ENCODE results near the gene OR5K3.
"Not testable (repeated sequence)": the region's sequence is repeated elsewhere in the genome, so short reads cannot be mapped to it uniquely, and the experiment has no call there.

The OR5K3 gene

DNA sequence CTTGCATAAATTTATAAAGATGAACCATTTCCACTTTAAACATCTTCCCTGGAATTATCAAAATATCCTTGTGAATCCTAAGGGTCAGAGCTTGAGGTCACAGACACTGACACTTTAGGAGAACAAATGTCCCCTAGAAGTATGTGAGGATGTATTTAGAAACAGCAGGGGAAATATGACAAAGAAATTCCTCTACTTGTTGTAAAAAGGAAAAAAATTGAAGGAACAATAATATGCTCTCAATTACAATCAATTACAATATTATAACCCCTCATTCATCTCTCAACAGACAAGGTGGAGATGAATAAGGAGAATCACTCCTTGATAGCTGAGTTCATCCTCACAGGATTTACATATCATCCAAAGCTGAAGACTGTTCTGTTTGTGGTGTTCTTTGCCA lies at the start of gene OR5K3:
Gene OR5K3, plus strand, starts transcription at position 301 of the 400 bp plus-strand sequence. Its CDS starts 0 bp downstream, at position 301.
- no peak for DNase-seq (ENCODE audit: low read depth)
- H3K4me3 ChIP-seq (ENCODE audit: low read depth, low read length), result no peak within 1 kb of the TSS

- no peak overlapping the region for H3K4me3 ChIP-seq (ENCODE audit: low read depth, low read length)
- no peak for DNase-seq (ENCODE audit: low read depth)
Measured at GRCh38 chr3:98341758-98342157, 48.7 kb upstream of the OR5K3 start.

DNA sequence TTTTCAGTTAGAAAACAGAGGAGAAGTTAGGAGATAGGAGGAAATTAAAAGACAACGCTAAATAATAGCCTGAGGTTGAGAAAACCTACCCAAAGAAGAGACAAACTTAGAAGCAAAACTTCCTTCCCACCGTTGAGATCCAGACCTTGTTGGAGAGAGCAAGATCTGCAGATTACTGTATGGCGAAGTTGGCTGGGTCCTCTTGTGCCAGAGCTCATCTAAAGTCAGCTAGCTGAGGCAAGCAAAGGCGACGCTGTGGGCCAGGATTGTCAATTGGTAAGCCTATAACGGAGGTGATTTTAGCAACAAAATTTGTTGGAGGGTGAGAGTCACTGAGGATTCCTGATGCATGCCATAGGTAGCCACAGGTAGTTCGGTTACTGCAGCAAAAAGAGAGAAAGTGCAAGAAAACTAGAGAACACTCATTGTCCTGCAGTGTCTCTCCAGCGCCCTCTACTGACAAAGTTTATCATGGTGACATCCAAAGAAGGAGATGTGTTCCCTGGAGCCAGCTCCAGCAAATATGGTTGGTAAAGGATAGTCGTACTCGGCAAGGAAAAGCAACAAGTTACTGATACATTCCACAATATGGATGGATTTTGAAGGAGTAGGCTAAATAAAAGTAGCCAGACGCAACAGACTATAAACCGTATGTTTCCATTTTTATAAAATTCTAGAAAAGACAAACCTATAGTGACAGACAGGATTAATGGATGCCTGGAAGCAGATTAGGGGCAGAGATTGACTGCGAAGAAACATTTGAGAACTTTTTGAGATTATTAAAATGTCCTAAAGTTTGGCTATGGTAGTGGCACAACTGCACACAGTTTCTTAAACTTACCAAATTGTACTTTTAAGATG lies 46.6 kb upstream of the OR5K3 start:
- no peak overlapping the region for H3K4me3 ChIP-seq (ENCODE audit: low read depth, low read length)
- DNase-seq (ENCODE audit: low read depth), result no peak

GRCh38 chr3:98350082-98350481 lies 40.4 kb upstream of the OR5K3 start:
- no peak overlapping the region for H3K4me3 ChIP-seq (ENCODE audit: low read depth, low read length)
- no peak for DNase-seq (ENCODE audit: low read depth)

- no peak for DNase-seq (ENCODE audit: low read depth)
Measured at GRCh38 chr3:98353554-98353953, 36.9 kb upstream of the OR5K3 start, which contains the start of gene OR5K4. TSS of gene OR5K4 (plus strand) at chr3:98353854. CDS start at chr3:98353854, 0 bp downstream.

GRCh38 chr3:98359250-98359649 lies 31.2 kb upstream of the OR5K3 start:
- no peak overlapping the region for H3K4me3 ChIP-seq (ENCODE audit: low read depth, low read length)
- DNase-seq (ENCODE audit: low read depth), result no peak

More at GRCh38 chr3:98353554-98353953, 36.9 kb upstream of the OR5K3 start, which contains the start of gene OR5K4:
- no peak within 1 kb of the TSS for H3K4me3 ChIP-seq (ENCODE audit: low read depth, low read length)

- no peak overlapping the region for H3K4me3 ChIP-seq (ENCODE audit: low read depth, low read length)
- no peak for DNase-seq (ENCODE audit: low read depth)
Measured at GRCh38 chr3:98359993-98360675, 30.3 kb upstream of the OR5K3 start.

DNA sequence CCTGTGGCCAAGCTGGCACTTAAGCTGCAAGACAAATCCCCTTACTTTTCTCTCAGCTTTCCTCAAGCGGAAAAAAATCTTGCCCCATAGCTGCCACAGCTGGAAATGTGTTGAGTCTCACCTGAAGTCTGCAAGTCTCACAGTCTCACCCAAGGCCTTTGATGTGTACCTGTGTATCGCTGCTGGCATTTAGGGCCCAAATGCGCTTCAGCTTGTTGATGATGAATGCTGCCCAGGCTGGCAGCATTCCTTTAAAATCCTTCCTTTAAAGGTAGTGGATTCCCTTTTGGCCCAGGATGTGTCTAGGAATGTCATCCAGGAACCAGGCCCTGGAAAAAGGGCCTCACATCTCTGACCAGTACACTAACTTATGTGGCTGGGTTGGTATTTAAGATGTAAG lies 29.8 kb upstream of the OR5K3 start:
- DNase-seq (ENCODE audit: low read depth), result no peak

GRCh38 chr3:98361289-98361688 lies 29.2 kb upstream of the OR5K3 start:
- DNase-seq (ENCODE audit: low read depth), result no peak
- no peak overlapping the region for H3K4me3 ChIP-seq (ENCODE audit: low read depth, low read length)

More for the DNA sequence above, 29.8 kb upstream of the OR5K3 start:
- no peak overlapping the region for H3K4me3 ChIP-seq (ENCODE audit: low read depth, low read length)

DNA sequence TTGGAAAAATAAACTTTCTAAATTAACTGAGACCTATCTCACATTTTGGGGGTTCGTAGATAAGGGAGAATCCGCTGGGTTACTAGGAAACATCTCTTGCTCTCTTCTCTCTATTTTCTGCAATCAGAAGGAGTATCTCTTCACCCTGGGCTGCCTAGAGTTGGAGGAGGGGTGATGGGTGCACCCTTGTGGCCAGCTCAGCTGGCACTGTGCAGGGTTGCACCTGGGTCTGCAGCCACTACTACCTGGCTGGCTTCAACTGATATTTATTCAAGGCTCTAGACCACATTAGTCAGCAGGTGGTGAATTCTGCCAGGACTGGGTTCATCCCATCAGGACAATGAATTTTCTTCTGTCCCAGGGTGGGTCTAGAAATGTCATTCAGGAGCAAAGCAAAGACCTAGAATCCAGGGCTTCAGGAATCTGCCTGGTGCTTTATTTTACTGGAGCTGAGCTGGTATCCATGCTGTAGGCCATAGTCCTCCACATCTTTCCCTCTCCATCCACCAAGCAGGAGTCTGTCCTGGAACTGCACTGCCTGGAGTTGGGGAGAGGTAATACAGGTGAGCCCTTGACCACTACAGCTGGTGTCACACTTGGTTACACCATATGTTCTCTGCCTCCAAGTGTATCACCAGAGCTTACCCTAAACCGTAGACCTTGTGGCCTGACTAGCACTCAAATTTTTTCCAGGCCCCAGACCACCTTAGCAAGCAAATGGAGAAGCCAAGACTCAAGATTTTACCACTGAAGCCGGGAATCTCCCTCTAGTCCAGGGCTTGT lies 22.8 kb upstream of the OR5K3 start:
- DNase-seq (ENCODE audit: low read depth), result no peak
- no peak overlapping the region for H3K4me3 ChIP-seq (ENCODE audit: low read depth, low read length)

DNA sequence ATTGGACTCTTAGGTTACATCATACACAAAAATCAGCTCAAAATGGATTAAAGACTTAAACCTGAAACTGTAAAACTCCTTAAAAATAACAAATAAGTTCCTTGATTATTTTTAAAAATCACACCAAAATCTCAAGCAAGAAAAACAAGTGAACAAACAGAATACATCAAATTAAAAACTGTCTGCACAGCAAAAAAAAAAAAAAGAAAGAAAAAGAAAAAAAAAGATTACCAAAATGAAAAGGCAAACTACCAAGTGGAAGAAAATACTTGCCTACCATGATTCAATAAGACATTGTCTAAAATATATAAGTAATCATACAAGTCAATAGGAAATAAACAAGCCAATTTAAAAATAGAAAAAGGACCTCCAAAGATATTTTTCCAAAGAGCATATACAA lies 19.3 kb upstream of the OR5K3 start:
- no peak for DNase-seq (ENCODE audit: low read depth)
- no peak overlapping the region for H3K4me3 ChIP-seq (ENCODE audit: low read depth, low read length)

DNA sequence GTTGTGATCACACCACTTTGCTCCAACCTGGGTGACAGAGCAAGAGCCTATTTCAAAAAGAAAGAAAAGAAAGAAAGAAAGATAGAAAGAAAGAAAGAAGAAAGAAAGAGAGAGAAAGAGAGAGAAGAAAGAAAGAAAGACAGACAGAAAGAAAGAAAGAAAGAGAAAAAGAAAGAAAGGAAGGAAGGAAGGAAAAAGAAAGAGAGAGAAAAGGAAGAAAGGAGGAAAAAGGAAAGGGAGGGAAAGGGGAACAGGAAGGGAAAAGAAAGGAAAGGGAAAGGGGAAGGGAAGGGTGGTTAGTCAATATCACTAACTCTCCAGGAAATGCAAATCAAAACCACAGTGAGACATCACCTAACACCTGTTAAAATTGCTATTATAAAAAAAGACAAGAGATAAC lies 18.6 kb upstream of the OR5K3 start:
- DNase-seq (ENCODE audit: low read depth), result no peak
- no peak overlapping the region for H3K4me3 ChIP-seq (ENCODE audit: low read depth, low read length)

GRCh38 chr3:98372445-98372844 lies 18.0 kb upstream of the OR5K3 start:
- DNase-seq (ENCODE audit: low read depth), result no peak

DNA sequence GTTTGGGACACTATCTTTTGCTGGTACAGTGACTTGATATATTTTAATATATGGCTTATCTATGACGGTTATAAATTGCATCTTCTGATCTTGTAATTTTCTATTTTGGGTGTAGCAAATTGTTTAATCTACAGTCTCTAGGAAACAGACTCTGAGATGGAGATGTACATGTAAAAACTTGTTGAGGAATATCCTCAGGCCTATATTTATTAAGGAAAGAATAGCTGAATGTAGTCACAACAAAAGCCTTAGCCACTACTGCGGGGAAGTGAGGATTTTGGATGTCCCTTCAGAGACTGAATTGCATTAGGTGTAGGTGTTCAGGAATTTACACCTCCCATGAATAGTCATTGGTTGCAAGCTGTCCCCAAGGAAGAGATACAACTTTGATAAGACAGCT lies 13.8 kb upstream of the OR5K3 start:
- H3K4me3 ChIP-seq (ENCODE audit: low read depth, low read length), result no peak overlapping the region
- no peak for DNase-seq (ENCODE audit: low read depth)

More at GRCh38 chr3:98372445-98372844, 18.0 kb upstream of the OR5K3 start:
- H3K4me3 ChIP-seq (ENCODE audit: low read depth, low read length), result no peak overlapping the region

- H3K4me3 ChIP-seq (ENCODE audit: low read depth, low read length), result no peak overlapping the region
- no peak for DNase-seq (ENCODE audit: low read depth)
Measured at GRCh38 chr3:98388147-98388546, 2.3 kb upstream of the OR5K3 start.

DNA sequence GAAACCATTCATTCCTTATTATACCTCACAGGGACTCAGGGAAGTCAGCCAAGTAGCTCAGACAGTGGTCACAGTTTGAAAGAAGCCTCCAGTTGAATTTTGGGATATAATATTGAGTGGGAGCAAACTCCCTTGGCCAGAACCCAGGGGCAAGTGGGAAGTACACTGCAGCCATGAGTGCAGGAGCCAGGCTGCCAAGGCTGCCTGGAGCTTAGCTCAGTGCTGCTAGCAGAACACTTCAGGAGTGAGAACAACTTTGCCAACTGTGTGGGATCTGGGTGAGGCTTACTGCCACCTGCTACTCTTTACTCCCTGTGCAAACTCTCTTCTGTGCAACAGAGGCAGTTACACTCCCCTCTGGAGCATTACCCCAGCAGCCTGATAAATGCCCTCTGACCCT lies 4.6 kb downstream of the OR5K3 start:
- H3K4me3 ChIP-seq (ENCODE audit: low read depth, low read length), result no peak overlapping the region
- no peak for DNase-seq (ENCODE audit: low read depth)

GRCh38 chr3:98396482-98396881 lies 6.0 kb downstream of the OR5K3 start:
- not testable (repeated sequence) for H3K4me3 ChIP-seq (ENCODE audit: low read depth, low read length); DNase-seq (ENCODE audit: low read depth)

DNA sequence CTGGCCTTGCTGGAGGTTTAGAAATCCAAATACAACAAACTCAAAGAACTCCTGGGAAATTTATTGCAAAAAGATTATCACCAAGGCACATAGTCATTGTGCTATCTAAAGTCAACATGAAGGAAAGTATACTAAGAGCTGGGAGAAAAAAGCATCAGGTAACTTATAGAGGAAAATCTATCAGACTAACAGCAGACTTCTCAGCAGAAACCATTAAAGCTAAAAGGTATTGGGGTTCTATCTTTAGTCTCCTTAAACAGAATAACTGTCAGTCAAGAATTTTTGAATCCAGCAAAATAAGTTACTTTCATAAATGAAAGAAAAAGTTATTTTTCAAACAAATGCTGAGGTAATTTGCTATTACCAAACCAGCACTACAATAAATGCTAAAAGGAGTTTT lies 8.0 kb downstream of the OR5K3 start:
- no peak for DNase-seq (ENCODE audit: low read depth)
- no peak overlapping the region for H3K4me3 ChIP-seq (ENCODE audit: low read depth, low read length)

- no peak overlapping the region for H3K4me3 ChIP-seq (ENCODE audit: low read depth, low read length)
- no peak for DNase-seq (ENCODE audit: low read depth)
Measured at GRCh38 chr3:98402507-98402906, 12.0 kb downstream of the OR5K3 start.

DNA sequence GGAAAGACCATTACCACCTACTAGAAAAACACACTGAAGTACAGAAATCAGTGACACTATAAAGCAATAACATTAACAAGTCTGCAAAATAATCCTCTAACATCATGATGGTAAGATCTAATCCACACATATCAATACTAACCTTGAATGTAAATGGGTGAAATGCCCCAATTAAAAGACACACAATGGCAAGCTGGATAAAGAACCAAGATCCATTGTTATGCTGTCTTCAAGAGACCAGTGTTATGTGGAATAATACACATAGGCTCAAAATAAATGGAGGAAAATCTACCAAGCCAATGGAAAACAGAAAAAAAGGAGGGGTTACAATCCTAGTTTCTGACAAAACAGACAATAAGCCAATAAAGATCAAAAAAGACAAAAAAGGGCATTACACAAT lies 13.5 kb downstream of the OR5K3 start:
- DNase-seq (ENCODE audit: low read depth), result no peak
- H3K4me3 ChIP-seq (ENCODE audit: low read depth, low read length), result no peak overlapping the region

Data from skeletal muscle cell (primary cell).